LNCAP (cell line): ENCODE results near the gene SDK2.

Source experiments
- TF ChIP-seq, protein P1 (sequence below): fragments of 450-650 bp; IDR thresholded peaks from 2 replicates; pipeline ENCODE4 v1.5.1; 2017; ENCODE audit warnings: mild to moderate bottlenecking

The SDK2 gene

DNA sequence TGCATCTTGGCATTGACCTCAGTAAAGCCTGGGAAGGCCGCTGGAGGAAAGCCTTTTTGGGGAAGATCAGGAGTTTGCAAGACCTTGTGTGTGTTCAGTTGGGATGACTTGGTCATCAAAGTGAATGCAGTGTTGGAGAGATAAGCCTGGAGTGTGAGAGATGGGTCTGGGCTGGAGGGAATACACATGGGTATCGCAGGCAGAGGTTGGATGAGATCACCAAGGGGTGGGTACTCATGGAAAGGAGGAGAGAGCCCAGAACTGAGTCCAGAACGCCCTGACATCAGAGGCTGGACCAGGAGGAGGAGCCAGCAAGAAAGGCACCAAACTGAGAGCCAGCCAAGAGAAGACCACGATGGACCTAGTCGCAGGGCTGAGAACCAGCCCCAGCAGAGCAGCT is 35.2 kb downstream of the SDK2 start:
- TF ChIP-seq, protein P1, sequence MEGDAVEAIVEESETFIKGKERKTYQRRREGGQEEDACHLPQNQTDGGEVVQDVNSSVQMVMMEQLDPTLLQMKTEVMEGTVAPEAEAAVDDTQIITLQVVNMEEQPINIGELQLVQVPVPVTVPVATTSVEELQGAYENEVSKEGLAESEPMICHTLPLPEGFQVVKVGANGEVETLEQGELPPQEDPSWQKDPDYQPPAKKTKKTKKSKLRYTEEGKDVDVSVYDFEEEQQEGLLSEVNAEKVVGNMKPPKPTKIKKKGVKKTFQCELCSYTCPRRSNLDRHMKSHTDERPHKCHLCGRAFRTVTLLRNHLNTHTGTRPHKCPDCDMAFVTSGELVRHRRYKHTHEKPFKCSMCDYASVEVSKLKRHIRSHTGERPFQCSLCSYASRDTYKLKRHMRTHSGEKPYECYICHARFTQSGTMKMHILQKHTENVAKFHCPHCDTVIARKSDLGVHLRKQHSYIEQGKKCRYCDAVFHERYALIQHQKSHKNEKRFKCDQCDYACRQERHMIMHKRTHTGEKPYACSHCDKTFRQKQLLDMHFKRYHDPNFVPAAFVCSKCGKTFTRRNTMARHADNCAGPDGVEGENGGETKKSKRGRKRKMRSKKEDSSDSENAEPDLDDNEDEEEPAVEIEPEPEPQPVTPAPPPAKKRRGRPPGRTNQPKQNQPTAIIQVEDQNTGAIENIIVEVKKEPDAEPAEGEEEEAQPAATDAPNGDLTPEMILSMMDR, result no peak

DNA sequence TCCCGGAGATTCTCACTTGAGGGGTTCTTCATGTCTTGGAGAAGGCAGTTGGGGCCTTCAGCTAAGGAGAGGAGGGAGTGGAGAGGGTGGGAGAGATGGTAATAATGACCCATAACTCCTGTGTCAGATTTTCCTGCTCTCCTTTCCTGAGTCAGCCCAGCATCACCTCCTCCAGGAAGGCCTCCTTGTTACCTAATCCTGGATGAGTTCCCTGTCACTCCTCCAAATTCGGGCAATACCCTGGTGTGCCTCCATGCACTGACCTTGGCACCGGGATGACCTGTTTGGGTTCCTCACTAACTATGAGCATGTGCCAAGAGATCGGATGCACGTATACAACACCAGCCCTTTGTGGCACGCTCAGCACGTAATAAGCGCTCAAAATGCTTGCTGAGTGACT is 38.8 kb downstream of the SDK2 start:
- TF ChIP-seq, protein P1, result no peak

DNA sequence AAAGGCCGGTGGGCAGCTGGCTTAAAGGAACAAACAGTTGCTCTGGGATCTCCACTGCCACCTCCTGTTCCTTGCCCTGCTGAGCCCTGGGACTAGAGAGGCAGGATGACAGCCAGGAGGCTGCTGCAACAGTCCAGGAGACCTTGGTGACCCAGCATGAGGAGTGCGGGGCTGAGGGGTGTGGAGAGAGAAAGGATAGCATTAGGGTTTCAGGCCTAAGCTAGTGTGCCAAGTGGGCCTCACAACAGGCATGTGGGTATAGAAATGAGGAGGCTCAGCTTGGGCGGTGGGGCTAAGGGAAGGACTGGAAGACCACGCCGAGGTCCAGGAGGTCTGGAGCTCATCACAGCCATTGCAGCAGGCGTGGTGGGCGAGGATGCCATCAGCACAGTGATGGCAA is 39.8 kb downstream of the SDK2 start:
- TF ChIP-seq, protein P1, result no peak

DNA sequence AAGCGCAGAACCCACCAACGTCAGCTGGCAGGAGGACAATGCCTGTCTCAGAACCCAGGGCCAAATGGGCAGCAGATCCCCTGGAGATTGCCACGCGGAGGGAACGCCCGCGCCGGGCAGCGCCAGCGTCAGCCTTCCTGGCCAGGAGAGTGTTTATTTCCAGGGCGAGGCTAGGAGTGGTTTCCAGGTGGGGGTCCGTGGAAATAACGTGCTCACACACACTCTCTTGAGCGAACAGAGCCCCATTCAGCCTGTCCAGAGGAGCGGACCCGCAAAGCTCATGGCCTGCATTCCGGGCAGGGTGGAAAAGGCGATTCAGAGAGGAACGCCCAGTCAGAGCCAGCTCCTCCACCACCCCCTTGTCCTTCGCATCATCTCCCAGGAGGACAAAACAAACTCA is 40.3 kb downstream of the SDK2 start:
- TF ChIP-seq, protein P1, result no peak

DNA sequence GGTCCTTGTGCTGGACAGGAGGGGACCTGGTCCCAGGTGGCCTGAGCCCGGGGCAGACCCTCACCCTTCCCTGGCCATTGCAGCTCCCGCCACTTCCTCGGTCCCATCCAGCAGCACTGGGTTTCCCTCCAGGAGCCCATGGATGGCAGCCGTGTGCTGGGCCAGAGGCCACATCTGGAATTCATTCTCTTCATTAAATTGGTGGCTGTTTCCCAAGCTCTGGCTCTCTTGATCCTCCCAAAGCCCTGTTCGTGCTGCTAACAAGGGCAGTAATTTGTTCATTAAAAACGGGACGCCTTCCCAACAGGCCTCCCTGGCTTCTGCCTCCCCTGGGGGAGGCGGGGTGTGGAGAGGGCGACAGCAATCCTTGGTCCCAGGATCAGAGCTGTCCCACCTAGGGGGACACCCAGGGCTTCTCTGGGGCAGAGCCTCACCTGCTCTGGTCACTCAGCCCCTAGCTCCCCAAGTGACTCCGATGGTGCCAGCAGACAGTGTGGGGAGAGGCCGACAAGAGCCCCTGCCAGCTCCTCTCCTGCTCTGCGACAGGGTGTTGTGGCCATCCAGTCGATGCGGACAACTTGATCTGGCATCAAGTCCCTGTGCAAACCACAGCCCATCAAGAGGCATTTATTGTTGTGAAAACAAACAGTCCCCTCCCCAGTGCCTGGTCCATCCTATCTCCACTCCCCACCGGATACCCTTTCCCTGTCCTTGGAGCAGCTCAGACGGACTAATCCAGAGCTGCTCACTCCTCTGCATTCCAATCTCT is 44.0 kb downstream of the SDK2 start:
- TF ChIP-seq, protein P1, result no peak

DNA sequence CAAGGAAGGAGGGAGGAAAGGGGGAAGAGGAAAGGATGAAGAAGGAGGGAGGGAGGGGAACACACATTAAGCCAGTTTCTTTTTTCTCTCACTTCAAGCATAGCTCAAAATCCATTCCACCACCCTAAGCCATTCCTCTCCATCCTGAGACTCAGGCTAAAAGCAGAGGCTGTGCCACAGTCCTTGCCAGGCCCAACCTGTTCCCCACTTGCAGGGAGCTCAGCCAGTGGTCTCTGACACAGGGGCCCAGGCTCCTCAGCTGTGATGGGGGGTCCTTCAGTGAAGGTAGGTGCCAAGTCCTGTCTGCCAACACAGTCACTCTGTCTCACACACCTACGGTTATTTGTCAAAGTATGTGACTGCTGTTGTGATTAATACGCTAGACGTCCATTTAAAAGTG is 44.6 kb downstream of the SDK2 start:
- TF ChIP-seq, protein P1, result no peak

DNA sequence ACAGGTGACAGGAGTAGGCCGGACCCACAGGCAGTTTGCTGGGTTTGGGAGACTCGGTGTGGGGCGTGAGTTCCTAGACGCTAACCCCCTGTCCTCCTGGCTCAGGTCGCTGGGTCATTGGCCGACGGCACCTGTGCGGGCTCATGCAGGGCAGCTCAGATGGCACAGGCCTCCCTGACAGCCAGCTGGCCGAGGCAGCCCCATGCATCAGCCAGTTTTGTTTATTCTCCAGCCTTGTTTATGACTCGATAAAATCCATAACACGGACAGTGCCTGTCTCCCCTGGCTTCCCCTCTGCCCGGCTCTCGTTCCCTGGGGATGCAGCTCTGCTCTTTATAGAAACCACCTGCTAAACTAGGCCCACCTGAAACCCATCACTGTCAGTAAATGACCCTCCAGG is 46.0 kb downstream of the SDK2 start:
- TF ChIP-seq, protein P1, result no peak

DNA sequence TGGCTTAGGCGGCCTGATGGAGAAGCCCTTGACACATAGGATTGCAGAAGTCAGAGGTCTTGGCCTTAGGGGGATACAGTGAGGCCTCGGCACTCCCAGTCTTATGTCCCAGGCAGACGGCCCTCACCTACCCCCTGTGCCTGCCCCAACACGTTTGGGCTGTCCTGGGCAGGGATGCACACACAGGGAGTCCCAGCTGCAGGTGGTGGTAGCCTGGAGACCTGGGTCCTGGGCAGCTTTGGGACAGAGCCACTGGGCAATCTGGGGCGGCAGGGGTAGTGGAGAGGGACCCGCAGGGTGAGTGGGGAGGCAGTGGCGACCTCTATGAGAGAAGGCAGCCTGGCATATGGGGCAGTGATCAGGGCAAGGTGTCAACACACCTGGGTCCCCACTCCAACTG is 48.3 kb downstream of the SDK2 start:
- TF ChIP-seq, protein P1, result no peak
